OCI-M2 (cell line): ENCODE data around the gene UGT3A1.
"Not testable (repeated sequence)": the region's sequence is repeated elsewhere in the genome, so short reads cannot be mapped to it uniquely, and the experiment has no call there.

ENCODE experiments used
- DNase-seq: peaks from one replicate; lab custom pipeline; 2025; ENCODE audit not compliant: unreplicated experiment; lab: John Stamatoyannopoulos, UW

Gene UGT3A1, protein sequence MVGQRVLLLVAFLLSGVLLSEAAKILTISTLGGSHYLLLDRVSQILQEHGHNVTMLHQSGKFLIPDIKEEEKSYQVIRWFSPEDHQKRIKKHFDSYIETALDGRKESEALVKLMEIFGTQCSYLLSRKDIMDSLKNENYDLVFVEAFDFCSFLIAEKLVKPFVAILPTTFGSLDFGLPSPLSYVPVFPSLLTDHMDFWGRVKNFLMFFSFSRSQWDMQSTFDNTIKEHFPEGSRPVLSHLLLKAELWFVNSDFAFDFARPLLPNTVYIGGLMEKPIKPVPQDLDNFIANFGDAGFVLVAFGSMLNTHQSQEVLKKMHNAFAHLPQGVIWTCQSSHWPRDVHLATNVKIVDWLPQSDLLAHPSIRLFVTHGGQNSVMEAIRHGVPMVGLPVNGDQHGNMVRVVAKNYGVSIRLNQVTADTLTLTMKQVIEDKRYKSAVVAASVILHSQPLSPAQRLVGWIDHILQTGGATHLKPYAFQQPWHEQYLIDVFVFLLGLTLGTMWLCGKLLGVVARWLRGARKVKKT

DNA sequence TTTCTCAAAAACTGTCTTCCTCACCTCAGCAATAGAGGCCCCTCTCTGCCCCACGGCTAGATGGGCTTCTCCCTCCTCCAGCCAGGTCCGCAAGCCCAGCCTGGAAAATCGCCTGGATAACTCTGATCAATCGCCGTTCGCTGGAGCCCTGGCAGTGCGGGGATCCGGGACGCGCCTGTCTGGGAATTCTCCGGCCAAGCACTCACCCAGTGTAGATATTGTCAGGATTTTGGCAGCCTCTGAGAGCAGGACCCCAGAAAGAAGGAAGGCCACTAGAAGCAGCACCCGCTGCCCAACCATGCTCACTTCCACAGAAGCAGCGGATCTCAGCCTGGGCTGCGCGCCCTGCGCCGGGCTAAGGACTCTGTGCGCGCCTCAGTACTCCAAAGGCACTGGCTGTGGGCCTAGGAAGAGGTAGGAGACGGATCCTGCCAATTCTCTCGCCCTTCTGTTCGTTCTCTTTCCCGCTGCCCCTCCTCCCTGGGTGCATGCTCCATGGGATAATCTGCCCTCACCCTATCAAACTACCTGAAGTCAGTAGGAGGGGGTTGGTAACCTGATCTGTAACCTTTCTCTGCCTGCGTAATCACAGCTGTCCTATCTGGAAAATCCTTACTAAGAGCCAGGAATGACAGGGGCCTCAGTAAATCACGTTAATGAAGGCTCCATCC lies at the start of gene UGT3A1:
UGT3A1 (minus strand) TSS at position 450 of the 671 bp plus-strand sequence; CDS start at position 300, 150 bp downstream.
- DNase-seq: no peak

DNA sequence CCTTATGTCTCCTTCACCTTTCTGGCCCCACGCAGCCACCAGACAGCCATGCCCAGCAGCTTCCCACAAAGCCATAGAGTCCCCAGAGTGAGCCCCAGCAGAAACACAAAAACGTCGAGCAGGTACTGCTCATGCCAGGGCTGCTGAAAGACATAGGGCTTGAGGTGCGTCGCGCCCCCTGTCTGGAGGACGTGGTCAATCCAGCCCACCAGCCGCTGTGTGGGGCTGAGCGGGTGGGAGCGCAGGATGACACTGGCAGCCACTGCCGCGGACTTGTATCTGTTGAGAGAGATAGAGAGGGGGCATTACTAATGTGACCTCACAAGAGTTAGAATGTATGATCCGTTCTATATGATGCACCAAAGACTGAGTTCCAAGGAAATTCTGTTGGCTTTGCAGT lies 44.5 kb upstream of the UGT3A1 start:
- no peak for DNase-seq

DNA sequence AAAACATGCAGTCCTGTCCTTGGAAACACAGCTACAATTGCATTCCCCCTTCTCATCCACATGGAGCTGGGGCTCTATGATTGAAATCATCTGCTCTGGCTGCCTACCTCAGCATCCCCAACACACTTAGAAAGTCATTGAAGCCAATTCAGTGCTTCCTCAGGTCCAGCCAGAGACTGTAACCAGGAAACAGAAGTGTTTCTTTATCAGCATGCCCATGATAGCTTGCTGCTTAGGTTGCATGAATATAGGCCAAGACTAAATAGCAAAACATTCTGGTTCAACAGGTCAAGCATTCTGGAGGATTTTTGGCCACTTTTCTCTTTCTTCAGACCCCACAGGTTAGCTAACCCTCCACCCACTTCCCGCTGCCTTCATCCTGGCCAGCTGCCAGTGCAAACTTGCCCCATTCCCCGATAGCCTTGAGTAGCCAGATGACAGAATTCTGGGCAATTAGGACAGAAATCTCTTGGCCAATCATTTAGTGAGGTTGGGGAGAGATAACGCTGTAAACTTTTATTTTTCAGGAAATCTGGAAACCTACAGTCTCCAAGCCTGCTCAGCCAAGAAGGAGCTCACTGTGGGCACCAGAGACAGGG lies 43.4 kb upstream of the UGT3A1 start:
- not testable (repeated sequence) for DNase-seq

DNA sequence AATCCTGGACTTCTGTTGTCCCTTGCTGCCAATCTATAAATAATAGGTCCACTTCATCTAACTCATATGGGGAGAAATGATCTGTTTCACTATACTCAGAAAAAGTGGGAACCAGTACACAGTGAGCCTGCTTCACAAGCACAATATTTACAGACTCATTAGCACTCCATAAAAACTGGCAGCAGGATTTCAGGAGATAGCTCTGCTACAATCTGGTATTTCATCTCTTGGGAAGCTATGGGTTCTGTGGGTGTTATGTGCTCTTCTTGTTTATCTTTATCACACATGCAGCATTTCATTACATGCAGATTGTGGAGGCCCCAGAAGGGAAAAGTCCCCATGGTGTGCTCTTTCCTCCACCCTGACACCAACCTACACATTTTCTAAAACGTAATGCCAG lies 42.3 kb upstream of the UGT3A1 start:
- no peak for DNase-seq

DNA sequence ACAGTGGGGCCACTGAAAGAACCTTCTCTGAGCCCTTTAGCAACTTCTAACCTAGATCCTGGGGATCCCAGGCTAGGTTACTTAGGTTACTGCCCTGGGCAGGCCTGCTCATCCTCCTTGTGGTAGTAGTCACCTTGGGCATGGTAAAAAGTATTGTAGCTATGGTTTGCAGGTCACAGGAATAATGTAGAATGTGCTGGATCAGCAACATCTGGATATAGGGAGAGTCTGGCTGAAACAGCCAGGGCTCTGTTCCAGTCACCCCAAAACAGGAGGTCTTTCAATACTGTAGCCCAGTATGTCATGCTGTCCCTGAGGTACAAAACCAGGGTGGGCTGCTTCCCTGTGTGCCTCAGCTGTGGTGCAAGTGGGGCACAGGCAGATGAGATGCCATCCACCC lies 41.9 kb upstream of the UGT3A1 start:
- DNase-seq: no peak

DNA sequence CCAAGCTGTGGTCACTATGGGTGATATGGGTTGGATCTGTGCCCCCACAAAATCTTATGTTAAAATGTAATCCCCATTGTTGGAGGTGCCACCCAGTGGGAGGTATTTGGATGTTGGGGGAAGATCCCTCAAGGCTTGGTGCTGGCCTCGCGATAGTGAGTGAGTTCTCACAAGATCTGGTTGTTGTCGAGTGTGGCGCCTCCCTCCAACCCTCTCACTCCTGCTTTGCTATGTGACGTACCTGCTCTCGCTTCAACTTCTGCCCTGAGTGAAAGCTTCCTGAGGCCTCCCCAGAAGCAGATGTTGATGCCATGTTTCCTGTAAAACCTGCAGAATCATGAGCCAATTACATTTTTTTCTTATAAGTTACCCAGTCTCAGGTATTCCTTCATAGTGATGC lies 40.0 kb upstream of the UGT3A1 start:
- DNase-seq: no peak

DNA sequence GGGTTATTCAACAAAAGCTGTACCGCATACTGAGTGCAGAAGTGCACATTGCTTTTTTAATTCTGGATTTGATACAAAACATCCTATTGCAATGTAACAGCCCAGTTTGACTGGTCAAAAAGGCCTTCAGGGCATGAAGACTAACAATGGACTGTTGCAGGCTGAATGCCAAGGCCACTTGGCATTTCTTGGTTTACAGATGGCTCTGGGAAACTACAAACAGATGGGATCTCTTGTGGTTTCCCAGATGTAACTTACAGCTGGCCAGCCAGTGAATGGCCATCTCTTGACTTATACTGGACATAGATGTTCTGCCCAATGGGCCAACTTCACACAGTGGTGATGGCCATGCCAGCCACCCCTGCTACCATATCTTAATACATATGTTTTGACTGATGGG lies 38.7 kb upstream of the UGT3A1 start:
- DNase-seq: no peak

DNA sequence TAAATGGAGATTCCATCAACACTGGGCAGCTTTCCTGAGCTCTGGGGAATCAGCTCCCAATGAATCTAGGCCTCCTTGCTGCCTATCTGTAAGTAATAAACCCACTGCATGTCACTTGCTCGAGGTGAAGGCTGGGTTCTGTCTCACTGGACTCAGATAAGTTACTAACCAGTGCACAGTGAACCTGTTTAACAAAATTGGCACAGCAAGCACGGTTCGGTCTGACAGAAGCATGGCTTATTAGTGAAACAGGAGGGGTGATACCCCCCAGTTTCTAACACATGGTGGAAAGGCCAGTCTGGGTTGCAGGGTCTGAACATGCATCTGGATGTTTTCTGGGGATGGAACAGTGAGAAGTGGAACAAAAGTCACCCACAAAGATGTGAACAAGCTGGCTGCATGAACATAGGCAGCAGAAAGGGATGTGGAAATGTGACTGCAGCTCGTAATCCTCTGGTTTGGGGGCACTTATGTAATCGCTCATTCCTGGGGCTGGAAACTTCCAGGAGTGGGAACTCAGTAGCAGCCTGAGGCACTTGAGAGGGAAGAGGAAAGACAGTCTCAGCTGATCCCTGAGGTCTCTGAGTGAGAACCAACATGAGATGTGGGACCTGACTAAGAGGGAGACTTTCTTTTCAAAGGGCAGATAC lies 37.8 kb upstream of the UGT3A1 start:
- DNase-seq: no peak

DNA sequence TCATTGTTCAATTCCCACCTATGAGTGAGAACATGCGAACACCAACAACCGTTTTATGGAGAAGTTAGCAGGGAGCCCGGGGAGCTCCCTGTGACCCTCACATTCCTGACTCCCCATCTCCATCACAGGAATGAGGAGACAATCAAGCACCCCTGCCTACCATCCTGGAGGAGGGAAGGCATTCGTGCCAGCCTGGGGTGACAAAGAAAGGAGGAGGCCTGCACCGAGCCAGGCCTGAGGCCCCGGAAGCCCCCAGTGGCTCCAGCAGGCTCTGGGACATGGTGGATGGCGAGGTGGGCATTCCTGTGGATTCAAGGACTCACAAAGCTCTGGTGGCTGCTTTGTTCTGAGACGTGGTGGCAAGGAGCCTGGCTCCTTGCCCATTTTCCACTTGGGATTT lies 36.5 kb upstream of the UGT3A1 start:
- no peak for DNase-seq

DNA sequence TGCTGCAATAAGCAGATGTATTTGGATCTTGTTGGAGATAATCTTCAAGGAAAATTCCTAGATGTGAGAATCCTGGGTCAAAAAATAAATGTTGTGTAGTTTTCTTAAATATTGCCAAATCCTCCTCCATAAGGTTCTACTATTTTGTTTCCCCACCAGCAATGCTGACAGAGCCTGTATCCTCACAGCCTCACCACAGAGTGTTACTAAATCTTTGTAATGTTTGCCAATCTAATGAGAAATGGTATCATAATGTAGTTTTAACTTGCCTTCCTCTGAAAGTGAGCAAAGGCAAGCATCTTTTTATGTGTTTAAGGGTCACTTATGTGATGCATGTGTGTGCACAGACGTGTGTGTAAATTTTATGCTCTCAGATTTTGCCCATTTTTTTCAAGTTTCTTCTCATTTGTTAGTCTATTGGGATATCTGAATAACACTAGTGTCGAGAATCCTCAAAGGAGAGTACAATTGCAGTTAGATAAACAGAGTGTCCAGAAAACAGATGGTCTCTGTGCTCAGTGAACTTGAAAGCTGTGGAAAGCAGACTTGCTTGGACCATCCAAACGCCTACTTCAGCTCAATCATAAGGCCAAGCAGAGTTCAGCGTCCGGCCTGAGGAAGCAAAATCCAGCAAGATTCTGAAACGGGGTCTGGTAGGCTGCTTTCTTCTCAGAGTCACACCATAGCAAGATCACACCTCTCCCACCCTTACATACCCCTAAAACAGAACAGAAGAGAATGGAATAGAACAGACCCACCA lies 35.7 kb upstream of the UGT3A1 start:
- DNase-seq: no peak

DNA sequence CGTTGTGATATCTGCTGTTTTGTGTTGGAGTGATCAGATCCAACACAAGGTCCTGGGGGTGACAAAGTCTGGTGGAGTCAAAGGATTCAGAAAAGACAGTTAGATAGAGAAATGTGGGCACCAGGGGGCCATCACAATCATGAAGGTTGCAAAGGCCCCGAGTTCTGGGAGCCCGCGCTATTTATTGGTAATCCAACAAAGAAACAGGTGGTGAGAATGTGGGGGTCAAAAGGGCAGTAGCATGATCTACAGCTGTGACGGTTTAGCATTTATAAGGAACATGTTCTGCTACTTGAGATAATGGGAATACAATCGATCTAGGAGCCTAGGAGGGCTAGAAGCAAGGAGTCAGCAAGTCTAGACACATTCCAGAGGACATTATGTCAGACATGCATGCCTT lies 31.1 kb upstream of the UGT3A1 start:
- not testable (repeated sequence) for DNase-seq

DNA sequence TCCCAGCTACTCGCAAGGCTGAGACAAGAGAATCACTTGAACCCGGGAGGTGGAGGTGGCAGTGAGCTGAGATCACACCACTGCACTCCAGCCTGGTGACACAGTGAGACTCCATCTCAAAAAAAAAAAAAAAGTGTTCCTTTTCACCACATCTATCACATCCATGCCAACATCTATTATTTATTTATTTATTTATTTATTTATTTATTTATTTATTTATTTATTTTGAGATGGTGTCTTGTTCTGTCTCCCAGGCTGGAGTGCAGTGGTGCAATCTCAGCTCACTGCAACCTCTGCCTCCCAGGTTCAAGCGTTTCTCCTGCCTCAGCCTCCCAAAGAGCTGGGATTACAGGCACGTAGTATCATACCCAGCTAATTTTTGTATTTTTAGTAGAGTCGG lies 28.4 kb upstream of the UGT3A1 start:
- DNase-seq: not testable (repeated sequence)

DNA sequence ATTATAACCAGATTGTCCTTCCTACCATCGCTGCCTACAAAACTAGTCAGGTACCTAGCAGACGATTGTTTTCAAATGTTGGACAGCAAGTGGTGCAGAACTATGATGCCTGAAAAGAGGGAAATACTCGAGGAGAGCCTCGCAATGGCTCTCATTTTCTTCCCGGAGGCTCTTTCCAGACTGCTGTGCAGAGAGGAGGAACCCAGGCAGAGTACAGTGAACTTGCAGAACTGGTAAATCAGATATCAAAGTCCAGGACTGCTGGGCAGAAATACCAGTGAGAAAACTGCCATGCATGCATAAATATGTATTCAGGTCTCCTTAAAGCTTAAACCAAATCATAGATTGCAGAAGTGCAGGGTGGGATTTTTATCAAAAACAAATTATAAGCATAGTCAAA lies 26.4 kb upstream of the UGT3A1 start:
- DNase-seq: no peak

DNA sequence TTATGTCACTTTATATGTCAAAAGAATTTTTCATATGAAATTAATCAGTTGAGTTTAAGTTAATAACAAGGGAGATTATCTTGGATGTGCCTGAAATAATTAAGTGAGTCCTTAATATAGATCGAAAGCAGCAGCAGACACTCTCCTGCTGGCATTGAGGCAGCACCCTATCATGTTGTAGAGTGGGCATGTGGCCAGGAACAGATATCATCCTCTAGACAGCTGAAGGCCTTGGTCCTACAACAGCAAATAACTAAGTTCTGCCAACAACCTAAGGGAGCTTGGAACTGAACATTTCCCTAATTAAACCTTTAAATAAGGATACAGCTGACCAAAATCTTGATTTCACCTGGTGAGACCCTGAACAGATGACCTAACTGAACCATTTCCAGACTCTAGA lies 25.8 kb upstream of the UGT3A1 start:
- DNase-seq: no peak

DNA sequence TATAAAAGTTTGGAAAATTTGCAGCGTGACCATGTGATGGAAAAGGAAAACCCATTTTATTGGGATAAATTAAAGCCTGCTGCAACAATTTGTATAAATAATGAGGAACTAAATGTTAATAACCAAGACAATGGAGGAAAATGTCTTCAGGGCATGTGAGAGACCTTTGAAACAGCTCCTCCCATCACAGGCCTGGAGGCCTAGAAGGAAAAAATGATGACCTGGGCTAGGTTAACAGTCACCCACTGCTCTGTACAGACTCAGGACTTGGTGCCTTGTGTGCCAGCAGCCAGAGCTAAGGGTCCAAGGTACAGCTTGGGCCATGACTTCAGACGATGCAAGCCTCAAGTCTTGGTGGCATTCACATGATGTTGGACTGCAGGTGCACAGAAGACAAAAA lies 22.0 kb upstream of the UGT3A1 start:
- DNase-seq: no peak

DNA sequence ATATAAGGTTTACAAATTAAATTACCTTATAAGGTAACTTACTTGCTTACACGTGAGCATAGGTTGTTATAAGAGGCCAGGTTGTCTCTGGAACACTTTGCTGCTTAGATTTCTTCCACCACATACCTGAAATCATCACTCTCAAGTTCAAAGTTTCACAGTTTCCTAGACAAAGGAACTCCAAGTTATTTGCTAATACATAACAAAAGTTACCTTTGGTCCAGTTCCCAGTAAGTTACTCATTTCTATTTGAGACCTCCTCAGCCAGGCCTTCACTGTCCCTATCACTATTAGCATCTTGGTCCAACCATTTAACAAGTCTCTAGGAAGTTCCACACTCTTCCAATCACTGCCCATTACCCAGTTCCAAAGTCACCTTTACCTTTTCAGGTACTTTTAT lies 18.5 kb upstream of the UGT3A1 start:
- DNase-seq: no peak

DNA sequence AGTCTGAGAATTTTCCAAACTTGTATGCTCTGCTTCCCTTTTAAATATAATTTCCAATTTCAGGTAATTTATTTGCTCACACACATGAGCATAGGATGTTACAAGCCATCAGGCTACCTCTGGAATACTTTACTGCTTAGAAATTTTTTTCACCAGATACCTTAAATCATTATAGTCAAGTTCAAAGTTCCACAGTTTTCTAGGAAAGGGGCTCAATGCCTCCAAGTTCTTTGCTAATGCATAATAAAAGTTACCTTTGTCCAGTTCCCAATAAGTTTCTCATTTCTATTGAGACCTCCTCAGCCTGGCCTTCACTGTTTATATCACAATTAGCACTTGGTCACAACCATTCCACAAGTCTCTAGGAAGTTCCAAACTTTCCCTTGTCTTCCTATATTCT lies 16.2 kb upstream of the UGT3A1 start:
- DNase-seq: no peak

DNA sequence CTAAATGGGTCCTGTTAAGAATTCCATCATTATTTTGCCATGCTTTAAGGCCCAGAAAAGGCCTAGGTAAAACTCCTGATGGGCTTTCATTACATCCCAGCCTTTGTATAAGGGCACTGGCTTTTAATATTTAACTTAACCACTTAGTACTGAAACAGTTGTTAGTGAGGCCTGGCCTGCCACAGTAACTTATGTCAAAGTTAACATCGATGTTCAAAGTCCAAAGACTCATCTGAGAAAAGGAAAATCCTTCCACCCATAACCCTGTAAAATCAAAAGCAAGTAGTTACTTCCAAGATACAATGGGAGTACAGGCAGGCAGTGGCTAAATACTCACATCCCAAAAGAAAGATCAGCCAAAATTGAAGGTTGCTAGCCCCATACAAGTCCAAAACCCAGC lies 15.0 kb upstream of the UGT3A1 start:
- no peak for DNase-seq

DNA sequence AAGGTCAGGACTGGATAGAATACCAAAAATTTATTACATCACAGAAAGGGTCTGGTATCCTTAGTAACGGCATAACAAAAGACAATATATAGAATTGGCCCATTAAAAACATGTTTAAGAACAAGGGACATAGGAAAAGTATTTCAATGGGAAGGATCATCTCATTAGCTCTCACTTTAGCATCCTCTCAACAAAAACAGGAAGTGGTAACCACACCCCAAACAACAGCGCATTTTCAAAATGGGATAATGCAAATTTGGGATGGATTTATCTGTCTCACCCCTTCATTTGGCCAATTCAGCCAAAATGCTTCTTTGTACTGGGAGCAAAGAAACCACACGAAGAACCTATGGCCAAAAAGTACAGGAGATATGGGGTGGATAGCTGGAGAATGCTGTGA lies 9.8 kb upstream of the UGT3A1 start:
- DNase-seq: no peak

DNA sequence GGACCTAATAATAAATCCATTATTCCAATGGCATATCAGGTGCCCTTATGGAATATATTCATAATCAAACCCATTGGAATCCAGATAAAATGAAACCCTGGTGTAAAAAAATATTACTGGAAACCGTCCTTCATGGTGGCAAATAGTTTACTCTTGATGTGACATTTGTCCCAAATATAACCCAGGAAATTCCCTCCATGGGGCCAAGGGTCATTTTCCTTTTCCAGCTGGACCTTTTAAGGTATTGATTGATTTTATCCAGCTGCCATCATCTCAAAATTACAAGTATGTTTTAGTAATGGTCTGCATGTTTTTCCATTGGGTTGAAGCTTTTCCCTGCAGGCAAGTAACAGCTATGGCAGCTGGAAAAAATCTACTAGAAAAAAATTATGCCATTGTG lies 8.4 kb upstream of the UGT3A1 start:
- DNase-seq: no peak

DNA sequence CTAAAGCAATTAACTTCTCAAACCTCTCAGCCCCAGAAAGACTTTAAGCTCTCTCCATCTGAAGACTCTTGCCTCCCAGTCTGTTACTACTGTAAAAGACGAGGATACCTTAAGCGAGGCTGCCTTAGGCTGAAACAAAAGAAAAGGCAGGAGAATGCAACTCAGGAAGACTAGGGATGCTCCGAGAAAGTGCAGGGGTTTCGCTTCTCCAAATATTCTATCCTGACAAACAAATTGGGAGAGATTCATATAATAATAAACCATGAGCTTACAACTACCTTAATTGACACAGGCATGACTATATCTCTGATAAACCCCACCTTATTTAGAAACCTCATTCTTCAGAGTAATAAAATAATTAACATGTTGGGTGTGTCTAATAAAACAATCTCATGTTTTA lies 4.9 kb upstream of the UGT3A1 start:
- DNase-seq: no peak
